ENCODE data around the gene NR5A1.

Gene NR5A1

DNA sequence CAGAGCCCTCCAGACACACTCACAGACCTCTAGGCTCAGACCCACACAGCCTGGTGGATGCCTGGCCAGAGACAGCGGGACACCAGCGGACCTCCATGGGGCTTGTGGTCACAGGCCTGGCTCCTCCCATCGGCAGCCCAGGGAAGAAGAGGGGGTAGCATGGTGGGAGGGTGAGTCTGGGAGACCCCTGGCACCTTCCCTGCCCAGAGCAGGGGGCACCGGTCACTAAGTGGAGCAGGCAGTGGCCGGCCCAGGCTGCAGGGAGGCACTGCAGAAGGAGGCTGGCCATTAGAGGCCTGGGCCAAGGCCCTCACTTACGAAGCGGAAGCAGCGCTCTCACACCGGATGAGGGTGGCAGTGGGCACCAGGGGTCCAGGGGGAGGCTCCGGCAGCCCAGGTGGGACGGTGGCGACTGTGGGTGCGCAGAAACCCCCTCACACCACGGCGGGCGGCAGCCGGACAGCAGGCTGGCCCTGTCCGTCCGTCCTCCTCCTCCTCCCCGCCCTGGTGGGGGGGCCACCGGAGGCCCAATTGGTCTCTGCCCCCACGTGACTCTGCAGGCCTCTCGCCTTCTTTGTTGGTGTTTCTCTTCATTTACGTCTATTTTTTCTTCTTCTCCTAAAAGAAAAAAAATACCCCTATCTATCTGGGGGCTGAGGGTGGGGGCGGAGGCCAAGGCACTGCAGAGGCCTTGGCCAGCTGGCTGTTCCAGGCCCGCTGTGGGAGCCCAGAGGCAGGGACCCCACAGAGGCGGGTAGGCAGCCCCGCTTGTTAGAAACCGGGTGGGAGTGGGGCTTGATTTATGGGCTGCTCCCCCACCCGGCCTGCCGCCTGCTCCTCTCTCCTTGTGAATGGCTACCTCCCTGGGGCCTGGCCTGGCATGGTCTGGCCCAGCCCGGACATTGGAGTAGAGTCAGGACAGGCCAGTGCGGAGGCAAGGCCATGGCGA is at the start of gene NR5A1:
TSS of gene NR5A1 (minus strand) at position 469 of the 949 bp plus-strand sequence. CDS start 4,004 bp downstream, outside the sequence.
- TF ChIP-seq, protein P1, sequence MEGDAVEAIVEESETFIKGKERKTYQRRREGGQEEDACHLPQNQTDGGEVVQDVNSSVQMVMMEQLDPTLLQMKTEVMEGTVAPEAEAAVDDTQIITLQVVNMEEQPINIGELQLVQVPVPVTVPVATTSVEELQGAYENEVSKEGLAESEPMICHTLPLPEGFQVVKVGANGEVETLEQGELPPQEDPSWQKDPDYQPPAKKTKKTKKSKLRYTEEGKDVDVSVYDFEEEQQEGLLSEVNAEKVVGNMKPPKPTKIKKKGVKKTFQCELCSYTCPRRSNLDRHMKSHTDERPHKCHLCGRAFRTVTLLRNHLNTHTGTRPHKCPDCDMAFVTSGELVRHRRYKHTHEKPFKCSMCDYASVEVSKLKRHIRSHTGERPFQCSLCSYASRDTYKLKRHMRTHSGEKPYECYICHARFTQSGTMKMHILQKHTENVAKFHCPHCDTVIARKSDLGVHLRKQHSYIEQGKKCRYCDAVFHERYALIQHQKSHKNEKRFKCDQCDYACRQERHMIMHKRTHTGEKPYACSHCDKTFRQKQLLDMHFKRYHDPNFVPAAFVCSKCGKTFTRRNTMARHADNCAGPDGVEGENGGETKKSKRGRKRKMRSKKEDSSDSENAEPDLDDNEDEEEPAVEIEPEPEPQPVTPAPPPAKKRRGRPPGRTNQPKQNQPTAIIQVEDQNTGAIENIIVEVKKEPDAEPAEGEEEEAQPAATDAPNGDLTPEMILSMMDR (conservative IDR thresholded peaks at IDR 0.05; ENCODE audit: low read depth, low read length), result no peak
- DNase-seq (ENCODE audit: low read depth), result no peak
- no peak within 1 kb of the TSS for H3K4me3 ChIP-seq (ENCODE audit: low read length)

DNA sequence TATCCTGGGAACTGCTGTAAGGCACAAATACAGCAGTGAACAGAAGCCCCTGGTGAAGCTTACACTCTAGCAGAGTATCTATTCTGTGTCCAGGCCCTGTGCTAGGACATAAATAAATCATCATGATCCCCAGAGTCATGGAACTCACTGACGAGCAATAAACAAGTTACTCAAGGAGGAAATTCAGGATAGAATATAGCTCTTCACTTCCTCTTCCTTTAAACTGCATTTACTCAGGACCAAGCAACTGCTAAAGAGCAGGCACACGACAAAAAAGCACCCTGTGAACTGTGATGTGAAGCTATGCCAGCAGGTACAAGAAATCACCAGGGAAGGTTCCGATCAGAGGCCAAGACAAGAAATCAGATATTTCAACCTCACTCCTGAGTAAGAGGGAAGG is 47.8 kb upstream of the NR5A1 start:
- no peak for DNase-seq (ENCODE audit: low read depth)
- H3K4me3 ChIP-seq (ENCODE audit: low read length), result no peak overlapping the region
- TF ChIP-seq, protein P1 (conservative IDR thresholded peaks at IDR 0.05; ENCODE audit: low read depth, low read length), result no peak

DNA sequence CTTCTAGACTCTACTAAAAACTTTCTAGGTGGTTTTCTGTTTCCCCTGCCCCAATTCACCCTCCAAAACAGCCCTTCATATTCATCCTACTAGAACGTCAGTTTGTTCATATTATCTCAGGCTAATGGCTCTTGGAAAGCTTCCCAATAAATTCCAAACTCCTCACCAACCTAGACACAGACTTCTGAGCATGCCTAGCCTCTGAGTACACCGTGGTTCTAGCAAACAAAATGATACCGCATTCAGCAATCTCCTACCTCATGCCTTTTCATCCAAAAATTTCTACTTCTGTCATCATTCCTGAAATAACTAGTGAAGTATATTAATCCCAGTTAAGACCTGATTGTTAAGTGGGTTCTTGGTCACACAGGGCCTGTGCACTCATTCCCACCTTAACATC is 46.5 kb upstream of the NR5A1 start:
- no peak overlapping the region for H3K4me3 ChIP-seq (ENCODE audit: low read length)
- TF ChIP-seq, protein P1 (conservative IDR thresholded peaks at IDR 0.05; ENCODE audit: low read depth, low read length), result no peak
- DNase-seq (ENCODE audit: low read depth), result no peak

DNA sequence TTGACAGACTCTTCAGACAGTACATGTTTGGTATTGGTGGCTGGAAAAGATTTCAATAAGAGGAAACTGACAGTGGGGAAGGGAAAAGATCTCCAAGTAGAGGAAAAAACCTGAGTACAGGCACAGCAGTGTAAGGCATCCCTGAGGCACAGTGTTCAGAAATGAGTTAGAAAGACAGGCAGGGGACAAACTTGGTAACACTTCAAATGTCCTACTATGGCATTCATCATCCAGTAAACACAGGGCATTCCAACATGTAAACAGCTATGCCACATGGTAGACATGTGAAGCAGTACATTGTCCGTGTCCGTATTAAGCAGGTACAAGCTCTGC is 45.0 kb upstream of the NR5A1 start:
- TF ChIP-seq, protein P1 (conservative IDR thresholded peaks at IDR 0.05; ENCODE audit: low read depth, low read length), result no peak
- no peak overlapping the region for H3K4me3 ChIP-seq (ENCODE audit: low read length)
- DNase-seq (ENCODE audit: low read depth), result no peak

DNA sequence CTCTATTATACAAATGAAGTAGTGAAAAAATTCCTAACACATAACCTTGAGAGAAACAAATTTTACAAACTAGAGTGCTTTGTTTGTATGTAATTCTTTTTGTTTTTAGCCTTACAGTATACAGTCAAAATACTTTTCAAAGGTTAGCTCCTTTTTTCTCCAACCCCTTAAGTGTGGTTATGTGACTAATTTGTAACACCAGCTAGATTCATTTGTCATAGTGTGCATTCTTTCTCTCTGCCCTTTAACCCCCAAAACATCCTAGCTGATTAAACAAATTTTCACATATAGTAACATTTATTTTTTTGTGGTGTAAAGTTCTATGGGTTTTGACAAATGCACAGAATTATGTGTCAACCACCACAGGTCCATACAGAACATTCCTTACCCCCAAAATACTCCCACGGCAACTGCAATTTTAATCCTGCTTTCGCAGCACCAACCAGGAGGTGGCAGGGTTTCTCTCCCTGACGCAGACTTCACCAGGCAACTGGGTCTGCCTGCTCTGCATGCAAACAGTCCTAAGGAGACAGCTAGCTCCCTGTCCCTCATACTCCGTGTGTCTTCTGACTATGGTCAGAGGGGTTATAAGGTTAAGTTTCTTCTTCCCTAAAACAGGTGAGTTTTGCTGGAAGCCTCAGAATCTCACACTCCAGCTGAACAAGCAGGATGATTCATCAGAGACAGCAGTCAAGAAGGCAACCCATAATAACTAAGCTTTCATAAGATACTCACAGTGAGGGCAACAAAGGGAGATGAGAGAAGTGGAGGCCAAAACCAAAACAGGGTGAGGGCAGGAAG is 44.5 kb upstream of the NR5A1 start:
- no peak overlapping the region for H3K4me3 ChIP-seq (ENCODE audit: low read length)
- TF ChIP-seq, protein P1 (conservative IDR thresholded peaks at IDR 0.05; ENCODE audit: low read depth, low read length), result peak; percentile 86
- no peak for DNase-seq (ENCODE audit: low read depth)

DNA sequence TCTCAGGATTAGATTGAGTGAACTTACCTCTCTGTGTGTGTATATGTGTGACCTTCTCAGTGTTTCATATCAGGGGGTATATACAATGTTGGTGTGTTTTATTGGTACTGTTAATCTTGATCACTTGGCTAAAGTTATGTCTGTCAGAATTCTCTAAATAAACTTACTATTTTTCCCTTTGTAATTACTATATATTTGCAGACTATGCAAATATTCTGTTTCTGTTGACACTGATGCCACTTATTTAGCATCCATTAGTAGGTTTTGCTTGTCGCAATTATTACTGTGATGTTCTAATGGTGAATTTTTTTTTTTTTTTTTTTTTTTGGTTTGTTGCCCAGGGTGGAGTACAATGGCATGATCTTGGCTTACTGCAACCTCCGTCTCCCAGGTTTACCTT is 42.9 kb upstream of the NR5A1 start:
- DNase-seq (ENCODE audit: low read depth), result no peak
- H3K4me3 ChIP-seq (ENCODE audit: low read length), result no peak overlapping the region
- TF ChIP-seq, protein P1 (conservative IDR thresholded peaks at IDR 0.05; ENCODE audit: low read depth, low read length), result no peak

Data from retinal pigment epithelial cell (primary cell).